GM23248 (cell line): ENCODE measurements around the gene CAMKMT. TPM values are rescaled to one million over a fixed set of nuclear protein-coding genes. Genes with fewer than 3 reads are reported as not detected.
A peak's percentile ranks its signal among the peaks of the same experiment; 100 is the strongest.

Experiments used
- DNase-seq: peaks from one replicate; pipeline ENCODE4 v3.0.0-alpha.2; 2015
- H2AFZ ChIP-seq: fragments of 200-600 bp; sonication (generic); 2 replicates; pipeline ENCODE4 v1.6.1; 2016; ENCODE audit warnings: antibody characterized with exemption
- H3F3A ChIP-seq: fragments of 200-600 bp; sonication (generic); 2 replicates; pipeline ENCODE4 v1.6.1; 2016; ENCODE audit warnings: mild to moderate bottlenecking, antibody characterized with exemption, mixed run types; ENCODE audit not compliant: insufficient read depth
- H3K27ac ChIP-seq: fragments of 200-600 bp; sonication (generic); 2 replicates; pipeline ENCODE4 v1.5.1; 2016; ENCODE audit warnings: mild to moderate bottlenecking
- H3K27me3 ChIP-seq: fragments of 200-600 bp; sonication (generic); replicated peaks from 2 replicates; pipeline ENCODE4 v1.6.1; 2016; ENCODE audit warnings: mild to moderate bottlenecking; ENCODE audit not compliant: insufficient read depth
- H3K36me3 ChIP-seq: fragments of 200-600 bp; sonication (generic); 2 replicates; pipeline ENCODE4 v1.6.1; 2016; ENCODE audit warnings: low read depth, mild to moderate bottlenecking
- H3K4me1 ChIP-seq: fragments of 200-600 bp; sonication (generic); 2 replicates; pipeline ENCODE4 v1.6.1; 2016; ENCODE audit warnings: mild to moderate bottlenecking; ENCODE audit not compliant: insufficient read depth
- H3K4me2 ChIP-seq: fragments of 200-600 bp; sonication (generic); one replicate; pipeline ENCODE4 v1.6.1; 2016; ENCODE audit warnings: mild to moderate bottlenecking; ENCODE audit not compliant: unreplicated experiment
- H3K4me3 ChIP-seq: fragments of 200-600 bp; sonication (generic); 2 replicates; pipeline ENCODE4 v1.5.1; 2016; ENCODE audit warnings: mild to moderate bottlenecking
- H3K79me2 ChIP-seq: fragments of 200-600 bp; sonication (generic); 2 replicates; pipeline ENCODE4 v1.6.1; 2016; ENCODE audit warnings: mild to moderate bottlenecking; ENCODE audit not compliant: insufficient read depth
- H3K9ac ChIP-seq: fragments of 200-600 bp; sonication (generic); 2 replicates; pipeline ENCODE4 v1.6.1; 2016; ENCODE audit warnings: mild to moderate bottlenecking
- H3K9me2 ChIP-seq: fragments of 200-600 bp; sonication (generic); 2 replicates; pipeline ENCODE4 v1.6.1; 2016; ENCODE audit warnings: mixed run types, mild to moderate bottlenecking, moderate library complexity; ENCODE audit not compliant: insufficient read depth
- H3K9me3 ChIP-seq: fragments of 200-600 bp; sonication (generic); one replicate; pipeline ENCODE4 v1.6.1; 2017; ENCODE audit warnings: low read depth
- H4K20me1 ChIP-seq: fragments of 200-600 bp; sonication (generic); 2 replicates; pipeline ENCODE4 v1.6.0; 2016; ENCODE audit not compliant: insufficient read depth
- EZH2 ChIP-seq: fragments of 200-600 bp; sonication (generic); IDR thresholded peaks from 2 replicates; pipeline ENCODE4 v1.6.1; 2018; ENCODE audit warnings: antibody characterized with exemption, mild to moderate bottlenecking; ENCODE audit not compliant: insufficient read depth, poor library complexity, severe bottlenecking
- EZH2phosphoT487 ChIP-seq: fragments of 200-600 bp; sonication (generic); IDR thresholded peaks from 2 replicates; pipeline ENCODE4 v1.6.1; 2018; ENCODE audit warnings: antibody characterized with exemption, moderate library complexity, mild to moderate bottlenecking, low read depth; ENCODE audit not compliant: insufficient read depth
- WGBS, 2 experiments: methylation state at CpG; one replicate each; pipeline ENCODE4 v1.1.6; 2015 to 2017; ENCODE audit warnings: low lambda C conversion rate in 2 of 2, low coverage in 1 of 2; ENCODE audit errors: missing lambda C conversion rate in 2 of 2; 5-methylcytosine and 5-hydroxymethylcytosine counted together
- in situ Hi-C: fragments of 300-500 bp; cut with MboI; formaldehyde crosslinking; loops from 2 replicates; pipeline ENCODE4 v1.15.0; 2020
- polyA plus RNA-seq: library from polyadenylated mRNA; unstranded; fragments of >200 nt; fragmentation: Nextera tagmentation; extraction: Ambion mirVana; gene quantifications from 2 replicates; pipeline ENCODE4 v1.2.1, GENCODE V29; 2016
- total RNA-seq: library from RNA; depleted of rRNA; stranded (reverse); fragments of >200 nt; shearing (Covaris generic); gene quantifications from 2 replicates; pipeline ENCODE4 v1.2.3, GENCODE V29; 2014

Gene CAMKMT
- total and polyA plus RNA-seq, 2 experiments from 2014 or later: 3.1 to 6.9 TPM

DNA sequence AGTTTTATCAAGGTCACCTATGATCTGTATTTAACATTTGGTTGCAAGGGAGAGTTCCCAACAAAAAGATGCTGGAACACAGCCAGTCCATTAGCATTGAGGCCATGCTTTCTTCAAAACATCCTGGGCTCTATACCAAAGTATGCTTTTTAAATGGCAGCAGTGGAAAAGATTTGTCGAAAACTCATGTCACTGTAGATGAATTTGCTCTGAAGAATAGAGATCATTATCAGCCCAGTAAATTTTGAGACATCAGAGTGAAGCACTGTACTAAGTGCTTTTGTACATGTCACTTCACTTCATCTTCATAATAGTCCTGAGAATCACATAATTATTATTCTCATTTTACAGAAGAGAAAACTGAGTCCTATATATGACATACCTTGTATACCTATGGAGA lies 189.8 kb downstream of the CAMKMT start:
- in situ Hi-C loops: no loop called here
- no peak for DNase-seq
- H3K27me3 ChIP-seq: no peaks in the 10 kb centered on the region
- TF ChIP-seq EZH2phosphoT487: no peak
- no peak for TF ChIP-seq EZH2
- no peak overlapping the region for H3K27ac ChIP-seq
- 93 to 96% methylated on average over 1 of the region's 1 CpG for WGBS, 2 experiments
- peaks cover 46% of the 10 kb centered on the region for H3K4me1 ChIP-seq
- peaks cover 40% of the 10 kb centered on the region for H3F3A ChIP-seq
- no peaks in the 10 kb centered on the region for H3K9me2 ChIP-seq
- H3K9me3 ChIP-seq: no peaks in the 10 kb centered on the region
- H3K4me3 ChIP-seq: no peak overlapping the region
- no peaks in the 10 kb centered on the region for H3K36me3 ChIP-seq
- H3K4me2 ChIP-seq: no peak overlapping the region
- H4K20me1 ChIP-seq: no peaks in the 10 kb centered on the region
- H3K9ac ChIP-seq: no peak overlapping the region
- H3K79me2 ChIP-seq: no peaks in the 10 kb centered on the region
- no peak overlapping the region for H2AFZ ChIP-seq

DNA sequence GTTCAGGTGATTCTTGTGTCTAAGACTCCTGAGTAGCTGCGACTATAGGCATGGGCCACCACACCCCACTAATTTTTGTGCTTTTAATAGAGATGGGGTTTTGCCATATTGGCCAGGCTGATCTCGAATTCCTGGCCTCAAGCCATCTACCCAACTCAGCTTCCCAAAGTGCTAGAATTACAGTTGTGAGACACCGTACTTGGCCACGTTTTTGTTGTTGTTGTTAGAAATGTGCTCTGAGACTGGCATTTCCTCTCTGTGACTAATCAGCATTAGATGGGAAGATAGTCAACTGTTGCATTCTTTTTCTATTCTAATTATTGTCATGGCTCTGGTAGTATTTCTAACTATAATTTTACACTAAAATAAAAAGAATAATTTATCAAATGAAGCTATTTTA lies 191.7 kb downstream of the CAMKMT start:
- Histone ChIP-seq H3K36me3 (no peaks in the 10 kb centered on the region), H3K9me2 (no peaks in the 10 kb centered on the region), H3K27ac (no peak overlapping the region), H3K9ac (no peak overlapping the region), H3K9me3 (no peaks in the 10 kb centered on the region), H3F3A (peaks cover 35% of the 10 kb centered on the region), H4K20me1 (no peaks in the 10 kb centered on the region), H3K4me3 (no peak overlapping the region), H3K4me2 (peak overlapping the region; percentile 57), H2AFZ (no peak overlapping the region), H3K27me3 (no peaks in the 10 kb centered on the region), H3K4me1 (peaks cover 50% of the 10 kb centered on the region), H3K79me2 (no peaks in the 10 kb centered on the region)
- peak; percentile 84 for DNase-seq
- WGBS, 2 experiments: 16 to 18% methylated on average over 4 of the region's 4 CpGs
- no peak for TF ChIP-seq EZH2phosphoT487
- TF ChIP-seq EZH2: no peak
- in situ Hi-C loops: no loop called here

DNA sequence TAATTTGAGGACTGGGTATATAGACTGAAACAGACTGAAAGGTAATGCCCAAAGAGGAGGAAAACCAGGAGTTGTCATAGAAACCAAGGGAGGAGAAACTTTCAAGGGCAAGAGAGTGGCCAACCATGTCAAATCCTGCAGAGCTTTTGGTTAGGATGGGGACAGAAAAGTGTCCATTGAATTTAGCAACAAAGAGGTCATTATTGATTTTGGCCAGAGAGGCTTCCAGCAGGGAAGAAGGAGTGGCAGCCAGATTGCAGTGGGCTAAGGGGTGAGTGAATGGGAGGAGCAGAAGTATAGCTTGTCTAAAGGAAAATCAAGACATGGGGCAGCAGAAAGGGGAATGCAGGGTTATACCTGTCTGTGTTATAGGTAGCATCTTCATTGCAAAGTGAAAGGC lies 194.0 kb downstream of the CAMKMT start:
- Histone ChIP-seq H3K9me2 (no peaks in the 10 kb centered on the region), H3F3A (peaks cover 16% of the 10 kb centered on the region; the same call in 1 of the 2 replicates), H3K36me3 (no peaks in the 10 kb centered on the region), H3K4me2 (no peak overlapping the region), H2AFZ (no peak overlapping the region), H3K9ac (no peak overlapping the region), H3K4me1 (peaks cover 30% of the 10 kb centered on the region), H3K9me3 (no peaks in the 10 kb centered on the region), H3K27me3 (no peaks in the 10 kb centered on the region), H4K20me1 (no peaks in the 10 kb centered on the region), H3K27ac (no peak overlapping the region), H3K4me3 (no peak overlapping the region), H3K79me2 (no peaks in the 10 kb centered on the region)
- no peak for DNase-seq
- in situ Hi-C loops: no loop called here
- TF ChIP-seq EZH2 (no peak), EZH2phosphoT487 (no peak)

DNA sequence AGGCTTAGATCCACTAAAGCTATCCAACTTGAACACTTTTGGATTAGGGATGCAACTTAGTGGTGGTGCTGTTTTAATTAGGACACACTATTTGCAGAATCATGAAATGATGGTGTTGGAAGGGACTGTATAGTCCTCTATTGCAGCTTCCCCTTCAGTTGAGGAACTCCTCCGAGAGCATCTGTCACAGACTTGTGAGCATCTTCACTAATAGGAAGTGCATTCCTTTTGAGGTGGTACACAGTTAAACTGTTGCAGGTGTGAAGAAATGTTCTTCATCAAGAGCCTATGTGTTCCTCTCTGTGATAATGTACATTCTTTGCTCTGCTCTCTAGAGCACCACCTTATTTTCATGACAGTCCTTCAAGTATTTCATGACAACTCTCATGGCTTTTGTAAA lies 197.4 kb downstream of the CAMKMT start:
- Histone ChIP-seq H3K4me2 (no peak overlapping the region), H3K27ac (no peak overlapping the region), H2AFZ (no peak overlapping the region), H3F3A (no peaks in the 10 kb centered on the region), H3K9me2 (no peaks in the 10 kb centered on the region), H3K27me3 (no peaks in the 10 kb centered on the region), H4K20me1 (no peaks in the 10 kb centered on the region), H3K9ac (no peak overlapping the region), H3K4me3 (no peak overlapping the region), H3K79me2 (no peaks in the 10 kb centered on the region), H3K36me3 (no peaks in the 10 kb centered on the region), H3K9me3 (no peaks in the 10 kb centered on the region), H3K4me1 (peaks cover 17% of the 10 kb centered on the region)
- TF ChIP-seq EZH2 (no peak), EZH2phosphoT487 (no peak)
- no peak for DNase-seq
- WGBS, 2 experiments: 65 to 76% methylated on average over 1 of the region's 1 CpG
- in situ Hi-C loops: no loop called here

DNA sequence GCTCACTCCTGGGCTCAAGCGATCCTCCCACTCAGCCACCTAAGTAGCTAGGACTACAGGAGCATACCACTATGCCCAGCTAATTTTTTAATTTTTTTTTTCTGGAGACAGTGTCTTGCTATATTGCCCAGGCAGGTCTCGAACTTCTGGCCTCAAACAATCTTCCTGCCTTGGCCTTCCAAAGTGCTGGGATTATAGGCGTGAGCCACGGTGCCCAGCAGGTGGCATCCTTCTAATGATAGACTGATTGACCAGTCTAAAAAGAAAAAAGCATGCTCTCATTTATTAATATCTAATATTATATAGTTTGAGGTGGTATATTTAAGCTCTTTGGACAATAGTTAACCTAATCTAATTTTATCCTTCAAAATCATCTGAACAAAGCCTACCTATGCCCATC lies 198.6 kb downstream of the CAMKMT start:
- Histone ChIP-seq H3K9me3 (no peaks in the 10 kb centered on the region), H3F3A (no peaks in the 10 kb centered on the region), H3K9ac (no peak overlapping the region), H3K79me2 (no peaks in the 10 kb centered on the region), H3K36me3 (no peaks in the 10 kb centered on the region), H3K4me2 (no peak overlapping the region), H3K9me2 (no peaks in the 10 kb centered on the region), H2AFZ (no peak overlapping the region), H3K27me3 (no peaks in the 10 kb centered on the region), H3K4me1 (peaks cover 15% of the 10 kb centered on the region), H4K20me1 (no peaks in the 10 kb centered on the region), H3K27ac (no peak overlapping the region), H3K4me3 (no peak overlapping the region)
- in situ Hi-C loops: no loop called here
- TF ChIP-seq EZH2phosphoT487 (no peak), EZH2 (no peak)
- DNase-seq: peak; percentile 8
- 94 to 100% methylated on average over 4 of the region's 4 CpGs for WGBS, 2 experiments
